H9 (cell line): ENCODE measurements around the gene SP6. TPM values are rescaled to one million over a fixed set of nuclear protein-coding genes. Genes with fewer than 3 reads are reported as not detected.

Source experiments
- DNase-seq: peaks from one replicate; pipeline ENCODE4 v3.0.0-alpha.2; 2017
- H2AFZ ChIP-seq: one replicate; pipeline ENCODE4 v1.6.1; 2013; ENCODE audit warnings: mild to moderate bottlenecking, low read length, control low read depth, moderate library complexity
- H2AK5ac ChIP-seq: 2 replicates; pipeline ENCODE4 v1.6.1; 2013; ENCODE audit warnings: low read length, control low read depth, mixed read lengths; ENCODE audit not compliant: insufficient read length
- H2BK120ac ChIP-seq: one replicate; pipeline ENCODE4 v1.6.1; 2013; ENCODE audit warnings: low read depth, mild to moderate bottlenecking, low read length, control low read depth, inconsistent platforms; ENCODE audit not compliant: poor library complexity, severe bottlenecking
- H2BK12ac ChIP-seq: 2 replicates; pipeline ENCODE4 v1.6.1; 2013; ENCODE audit warnings: low read length, control low read depth, mixed read lengths, low read depth; ENCODE audit not compliant: insufficient read length
- H2BK15ac ChIP-seq: 2 replicates; pipeline ENCODE4 v1.6.1; 2013; ENCODE audit warnings: low read depth, low read length, control low read depth
- H2BK20ac ChIP-seq: one replicate; pipeline ENCODE4 v1.6.1; 2013; ENCODE audit warnings: low read depth, mild to moderate bottlenecking, low read length, control low read depth, inconsistent platforms; ENCODE audit not compliant: poor library complexity, severe bottlenecking
- H2BK5ac ChIP-seq: 2 replicates; pipeline ENCODE4 v1.6.1; 2013; ENCODE audit warnings: low read length, control low read depth, mixed read lengths; ENCODE audit not compliant: insufficient read length
- H3K14ac ChIP-seq: 2 replicates; pipeline ENCODE4 v1.6.1; 2013; ENCODE audit warnings: low read length, control low read depth; ENCODE audit not compliant: insufficient read depth
- H3K18ac ChIP-seq: 2 replicates; pipeline ENCODE4 v1.6.1; 2013; ENCODE audit warnings: low read depth, mild to moderate bottlenecking, mixed read lengths, low read length, control low read depth; ENCODE audit not compliant: insufficient read length
- H3K23ac ChIP-seq: 2 replicates; pipeline ENCODE4 v1.6.1; 2013; ENCODE audit warnings: low read length, control low read depth, mixed read lengths, low read depth; ENCODE audit not compliant: insufficient read length
- H3K23me2 ChIP-seq: 2 replicates; pipeline ENCODE4 v1.6.1; 2013; ENCODE audit warnings: low read depth, mild to moderate bottlenecking, mixed read lengths, low read length, control low read depth; ENCODE audit not compliant: insufficient read length, poor library complexity, severe bottlenecking
- H3K27ac ChIP-seq: 2 replicates; pipeline ENCODE4 v1.5.1; 2013; ENCODE audit warnings: low read length, control low read depth, mixed read lengths, low read depth; ENCODE audit not compliant: insufficient read length
- H3K27me3 ChIP-seq: 2 replicates; pipeline ENCODE4 v1.6.1; 2013; ENCODE audit warnings: low read length, control low read depth, inconsistent platforms; ENCODE audit not compliant: insufficient read depth
- H3K4ac ChIP-seq: 2 replicates; pipeline ENCODE4 v1.6.1; 2013; ENCODE audit warnings: low read depth, mild to moderate bottlenecking, control low read depth, inconsistent platforms, low read length, moderate library complexity
- H3K4me1 ChIP-seq: 2 replicates; pipeline ENCODE4 v1.6.1; 2013; ENCODE audit warnings: low read length, control low read depth, inconsistent platforms; ENCODE audit not compliant: insufficient read depth
- H3K4me2 ChIP-seq: 2 replicates; pipeline ENCODE4 v1.6.1; 2013; ENCODE audit warnings: low read length, control low read depth, mixed read lengths; ENCODE audit not compliant: insufficient read length, insufficient read depth
- H3K56ac ChIP-seq: 2 replicates; pipeline ENCODE4 v1.6.1; 2013; ENCODE audit warnings: low read depth, mild to moderate bottlenecking, mixed read lengths, low read length, control low read depth; ENCODE audit not compliant: insufficient read length
- H3K79me1 ChIP-seq: 2 replicates; pipeline ENCODE4 v1.6.1; 2013; ENCODE audit warnings: low read depth, mild to moderate bottlenecking, moderate library complexity, low read length, control low read depth, inconsistent platforms; ENCODE audit not compliant: insufficient read depth, poor library complexity, severe bottlenecking
- H3K79me2 ChIP-seq: 2 replicates; pipeline ENCODE4 v1.6.1; 2013; ENCODE audit warnings: low read length, control low read depth, inconsistent platforms; ENCODE audit not compliant: insufficient read depth
- H3K9ac ChIP-seq: 2 replicates; pipeline ENCODE4 v1.6.1; 2013; ENCODE audit warnings: low read length, control low read depth, mixed read lengths; ENCODE audit not compliant: insufficient read length; ENCODE audit errors: extremely low read depth
- H3K9me3 ChIP-seq: one replicate; pipeline ENCODE4 v1.6.1; 2013; ENCODE audit warnings: low read depth, low read length, inconsistent platforms; ENCODE audit not compliant: control insufficient read depth
- H3T11ph ChIP-seq: one replicate; pipeline ENCODE4 v1.6.1; 2013; ENCODE audit warnings: mild to moderate bottlenecking, low read length, control low read depth, inconsistent platforms
- H4K20me1 ChIP-seq: one replicate; pipeline ENCODE4 v1.6.1; 2013; ENCODE audit not compliant: control insufficient read depth, insufficient read length, insufficient read depth
- H4K5ac ChIP-seq: 2 replicates; pipeline ENCODE4 v1.6.1; 2013; ENCODE audit warnings: low read depth, mild to moderate bottlenecking, mixed read lengths, low read length, control low read depth; ENCODE audit not compliant: insufficient read length
- H4K8ac ChIP-seq: replicated peaks from 2 replicates; pipeline ENCODE4 v1.6.1; 2013; ENCODE audit warnings: low read length, control low read depth, mixed read lengths, low read depth; ENCODE audit not compliant: insufficient read length
- H4K91ac ChIP-seq: 2 replicates; pipeline ENCODE4 v1.6.1; 2013; ENCODE audit warnings: low read depth, mild to moderate bottlenecking, moderate library complexity, mixed read lengths, low read length, control low read depth; ENCODE audit not compliant: insufficient read length
- H3K27ac Mint-ChIP-seq, 3 experiments: 2 replicates in 2 of 3; 3 replicates in 1 of 3; pipeline ENCODE4 v1.8.0; 2020 to 2021; ENCODE audit warnings: mixed read lengths in 3 of 3, mild to moderate bottlenecking in 1 of 3, moderate library complexity in 1 of 3
- H3K27me3 Mint-ChIP-seq: 2 replicates; pipeline ENCODE4 v1.8.0; 2021; ENCODE audit warnings: low read depth, mild to moderate bottlenecking, moderate library complexity, mixed read lengths
- H3K36me3 Mint-ChIP-seq, 3 experiments: 2 replicates in 2 of 3; 3 replicates in 1 of 3; pipeline ENCODE4 v1.8.0; 2020 to 2021; ENCODE audit warnings: low read depth in 3 of 3, mixed read lengths in 3 of 3; ENCODE audit not compliant: insufficient read depth in 1 of 3
- H3K4me1 Mint-ChIP-seq, 2 experiments: 2 replicates each; pipeline ENCODE4 v1.8.0; 2020; ENCODE audit warnings: mixed read lengths in 2 of 2
- H3K4me3 Mint-ChIP-seq, 2 experiments: 2 replicates in 1 of 2; 3 replicates in 1 of 2; pipeline ENCODE4 v1.8.0; 2020 to 2021; ENCODE audit warnings: mild to moderate bottlenecking in 2 of 2, mixed read lengths in 2 of 2, moderate library complexity in 1 of 2
- H3K9me3 Mint-ChIP-seq, 2 experiments: 2 replicates in 1 of 2; 3 replicates in 1 of 2; pipeline ENCODE4 v1.8.0; 2020; ENCODE audit warnings: mild to moderate bottlenecking in 2 of 2, mixed read lengths in 2 of 2, moderate library complexity in 1 of 2
- CTCF ChIP-seq: fragments of 200-600 bp; sonication (generic); conservative IDR thresholded peaks from 3 replicates; pipeline ENCODE4 v1.8.0; 2021; ENCODE audit warnings: antibody characterized with exemption, mild to moderate bottlenecking
- WGBS: extraction: QIAGEN DNeasy Blood & Tissue Kit; methylation state at CpG from one replicate; pipeline ENCODE4 v1.1.7; 2013; ENCODE audit warnings: missing lambda C conversion rate, low lambda C conversion rate, mixed read lengths; ENCODE audit not compliant: insufficient read length; ENCODE audit errors: extremely low coverage; 5-methylcytosine and 5-hydroxymethylcytosine counted together
- total RNA-seq: library from RNA; stranded (reverse); gene quantifications from 2 replicates; pipeline ENCODE4 v1.2.1, GENCODE V29; 2021

The SP6 gene
- total RNA-seq, 1 experiment from 2014 or later, result 0.90 TPM

- Histone ChIP-seq H4K20me1 (no peaks in the 10 kb centered on the region), H3K4ac (no peak overlapping the region), H3K14ac (no peak overlapping the region), H3K23ac (no peak overlapping the region), H3K9ac (no peak overlapping the region), H3K4me2 (no peak overlapping the region), H3K9me3 (no peaks in the 10 kb centered on the region), H3K27me3 (peaks cover 10% of the 10 kb centered on the region; the same call in 1 of the 2 replicates), H3K79me1 (no peaks in the 10 kb centered on the region), H4K5ac (no peak overlapping the region), H3K4me1 (no peaks in the 10 kb centered on the region; the same call in 1 of the 2 replicates), H2BK15ac (no peak overlapping the region), H2BK5ac (no peak overlapping the region), H3K56ac (no peak overlapping the region), H2BK120ac (no peak overlapping the region), H4K91ac (no peak overlapping the region), H4K8ac (no peak overlapping the region), H3T11ph (no peak overlapping the region), H2AK5ac (no peak overlapping the region), H3K23me2 (peaks cover 3% of the 10 kb centered on the region), H2AFZ (no peak overlapping the region), H3K18ac (no peak overlapping the region), H3K79me2 (no peaks in the 10 kb centered on the region; the same call in 1 of the 2 replicates), H3K27ac (no peak overlapping the region), H2BK12ac (no peak overlapping the region), H2BK20ac (no peak overlapping the region)
- peaks cover 30% of the 10 kb centered on the region for H3K27me3 Mint-ChIP-seq
- no peak overlapping the region for H3K27ac Mint-ChIP-seq
- peaks cover 27 to 45% of the 10 kb centered on the region in 2 experiments for H3K4me1 Mint-ChIP-seq
- no peaks in the 10 kb centered on the region for H3K9me3 Mint-ChIP-seq
- TF ChIP-seq CTCF, result no peak; the same call in 2 of the 3 replicates
- H3K4me3 Mint-ChIP-seq, result peak overlapping the region; percentile 93 to 97; a peak in 2 of 5 replicates
- H3K36me3 Mint-ChIP-seq, result peaks cover 0 to 13% (median 9%) of the 10 kb centered on the region in 3 experiments; a peak in 5 of 7 replicates
- WGBS, result no CpG with 5 or more reads among the region's 16 CpGs
- DNase-seq, result no peak
Observed at GRCh38 chr17:47841488-47842291, 9.3 kb downstream of the SP6 start.
